Measurements from ENCODE around the gene RP2.

RP2 gene

DNA sequence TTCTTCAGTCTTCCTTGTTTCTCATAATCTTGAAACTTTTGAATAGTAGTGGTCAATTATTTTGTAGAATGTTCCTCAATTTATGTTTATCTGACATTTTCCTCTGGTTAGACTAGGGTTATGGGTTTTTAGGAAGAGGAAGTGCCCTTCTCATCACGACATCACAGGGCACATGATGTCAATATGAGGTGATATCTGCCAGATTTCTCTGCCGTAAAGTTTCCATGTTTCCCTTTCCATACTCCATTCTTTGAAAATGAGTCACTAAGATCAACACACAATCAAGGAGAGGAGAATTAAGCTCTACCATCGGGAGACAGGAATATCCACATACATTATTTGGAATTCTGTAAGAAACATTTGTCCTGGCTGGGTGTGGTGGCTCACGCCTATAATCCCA is 28.4 kb downstream of the RP2 start:
- TF ChIP-seq CTCF (IDR thresholded peaks at IDR 0.05) (no peak), ZFX (IDR thresholded peaks at IDR 0.05; ENCODE audit: borderline replicate concordance) (no peak)
- no peak overlapping the region for H3K27ac ChIP-seq

DNA sequence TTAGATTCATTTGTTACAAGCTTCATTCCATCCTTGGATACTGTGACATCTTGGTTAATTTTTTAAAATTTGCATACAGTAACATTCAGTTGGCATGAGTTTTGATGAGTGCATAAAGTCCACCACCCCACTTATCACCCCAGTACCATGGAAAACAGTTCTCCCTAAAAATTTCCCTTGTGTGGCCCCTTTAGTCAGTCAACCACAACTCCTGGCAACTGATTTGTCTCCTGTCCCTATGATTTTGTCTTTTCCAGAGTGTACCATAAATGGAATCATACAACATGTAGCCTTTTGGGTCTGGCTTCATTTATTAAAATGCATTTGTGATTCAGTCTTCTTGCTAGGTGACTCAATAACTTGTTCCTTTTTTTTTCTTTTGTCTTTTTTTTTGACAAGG is 29.9 kb downstream of the RP2 start:
- no peak overlapping the region for H3K27ac ChIP-seq
- TF ChIP-seq CTCF (IDR thresholded peaks at IDR 0.05) (no peak), ZFX (IDR thresholded peaks at IDR 0.05; ENCODE audit: borderline replicate concordance) (no peak)

GRCh38 chrX:46873746-46874145 is 36.9 kb downstream of the RP2 start:
- no peak for TF ChIP-seq ZFX (IDR thresholded peaks at IDR 0.05; ENCODE audit: borderline replicate concordance)
- TF ChIP-seq CTCF (IDR thresholded peaks at IDR 0.05) = no peak
- no peak overlapping the region for H3K27ac ChIP-seq

DNA sequence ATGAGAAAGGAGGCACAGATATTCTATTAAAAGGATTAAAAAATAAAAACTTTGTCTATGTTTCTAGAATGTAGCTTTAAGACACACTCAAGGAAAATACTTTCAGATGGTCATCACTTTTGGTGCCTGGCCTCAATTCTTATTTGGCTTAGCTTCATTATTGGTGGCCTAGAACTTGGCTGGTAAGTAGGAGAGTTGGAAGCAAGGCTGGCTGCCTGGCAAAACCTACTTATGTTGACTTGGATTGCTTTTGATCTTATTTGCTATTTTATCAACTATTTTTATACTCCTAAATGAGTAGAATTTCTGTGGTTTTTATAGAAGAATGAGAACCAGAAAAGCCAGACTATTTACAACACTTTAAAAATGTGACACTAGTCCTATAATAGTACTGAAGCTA is 40.1 kb downstream of the RP2 start:
- no peak for TF ChIP-seq CTCF (IDR thresholded peaks at IDR 0.05)
- no peak for TF ChIP-seq ZFX (IDR thresholded peaks at IDR 0.05; ENCODE audit: borderline replicate concordance)
- no peak overlapping the region for H3K27ac ChIP-seq

DNA sequence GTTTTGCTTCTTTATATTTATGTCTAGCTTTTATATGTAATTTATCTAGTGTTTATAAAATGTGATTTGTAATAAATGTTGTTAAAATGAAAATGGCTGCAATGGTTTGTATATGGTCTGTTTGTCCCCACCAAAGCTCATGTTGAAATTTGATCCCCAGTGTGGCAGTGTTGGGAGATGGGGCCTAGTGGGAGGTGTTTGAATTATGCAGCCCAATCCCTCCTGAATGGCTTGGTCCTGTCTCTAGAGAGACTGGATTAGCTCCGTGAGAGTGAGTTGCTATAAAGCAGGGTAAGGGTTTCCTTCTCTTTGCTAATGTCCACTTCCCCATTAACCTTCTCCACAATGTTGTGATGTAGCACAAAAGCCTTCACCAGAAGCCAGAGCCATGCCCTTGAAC is 45.4 kb downstream of the RP2 start:
- no peak for TF ChIP-seq ZFX (IDR thresholded peaks at IDR 0.05; ENCODE audit: borderline replicate concordance)
- no peak for TF ChIP-seq CTCF (IDR thresholded peaks at IDR 0.05)
- H3K27ac ChIP-seq = no peak overlapping the region

DNA sequence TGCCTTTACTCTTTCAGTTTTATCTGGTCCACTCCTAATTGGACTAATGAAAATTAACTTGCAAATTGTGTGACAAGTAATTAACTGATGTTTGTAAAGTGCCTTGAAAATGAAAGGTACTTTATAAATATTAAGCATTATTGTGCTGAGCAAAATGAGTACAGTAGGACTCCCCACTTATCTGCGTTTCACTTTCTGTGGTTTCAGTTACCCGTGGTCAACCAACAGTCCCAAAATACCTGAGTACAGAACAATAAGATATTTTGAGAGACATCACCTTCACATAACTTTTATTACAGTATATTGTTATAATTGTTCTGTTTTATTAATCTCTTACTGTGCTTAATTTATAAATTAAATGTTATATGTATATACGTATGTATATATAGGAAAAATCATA is 48.0 kb downstream of the RP2 start:
- no peak overlapping the region for H3K27ac ChIP-seq
- TF ChIP-seq ZFX (IDR thresholded peaks at IDR 0.05; ENCODE audit: borderline replicate concordance) = no peak
- TF ChIP-seq CTCF (IDR thresholded peaks at IDR 0.05) = no peak

DNA sequence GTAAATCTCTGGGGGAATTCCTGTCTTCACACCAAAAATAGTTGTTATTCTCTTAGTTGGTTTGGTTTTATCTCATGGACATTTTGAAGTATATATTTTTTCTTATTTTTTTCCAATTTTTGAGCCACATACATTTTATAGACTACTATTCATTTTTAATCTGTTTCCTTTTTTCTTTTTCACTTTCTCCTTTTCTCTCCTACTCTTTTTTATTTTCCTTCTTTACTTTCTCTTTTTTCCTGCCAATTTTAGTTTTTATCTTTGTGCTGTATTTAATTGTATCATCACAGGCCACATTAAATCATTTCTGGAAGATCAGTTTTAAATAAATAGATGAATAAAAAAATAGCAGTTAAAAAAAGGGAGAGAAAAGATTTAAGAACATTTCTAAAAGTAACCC is 61.4 kb downstream of the RP2 start:
- no peak overlapping the region for H3K27ac ChIP-seq
- TF ChIP-seq CTCF (IDR thresholded peaks at IDR 0.05) (no peak), ZFX (IDR thresholded peaks at IDR 0.05; ENCODE audit: borderline replicate concordance) (no peak)

Data from 22Rv1 (cell line).